T-cell (primary cell): Measurements from ENCODE around the gene C1QB. TPM values are rescaled to one million over a fixed set of nuclear protein-coding genes. Genes with fewer than 3 reads are reported as not detected.

Source experiments
- ATAC-seq, 4 experiments: fragments of 200-7000 bp in 3 of 4; fragments of 150-1000 bp in 1 of 4; cut with Tn5 transposase; replicated peaks in 1 of 4; 1 replicate in 3 of 4; 2 replicates in 1 of 4; pipeline ENCODE4 v1.10.0; 2021; ENCODE audit warnings: moderate library complexity in 3 of 4, mild to moderate bottlenecking in 2 of 4, moderate number of reproducible peaks in 1 of 4
- CTCF ChIA-PET, 2 donors: fragments of 300-600 bp; sonication (Branson Sonifier 250); formaldehyde crosslinking; loops; one replicate each; lab custom pipeline; 2022; ENCODE audit warnings: antibody characterized with exemption in 2 of 2; lab: Charles Lee
- POLR2A ChIA-PET, 2 donors: fragments of 300-600 bp; sonication (Branson Sonifier 250); formaldehyde crosslinking; loops; one replicate each; lab custom pipeline; 2022; ENCODE audit warnings: antibody characterized with exemption in 2 of 2; lab: Charles Lee
- DNase-seq, 35 experiments: peaks; one replicate each; pipeline versions ENCODE4 v3.0.0 to v3.0.0-alpha.2; 2013 to 2023
- H3K27ac ChIP-seq: one replicate; pipeline ENCODE4 v1.5.1; 2013; ENCODE audit warnings: low read length
- H3K27me3 ChIP-seq, 2 experiments: replicated peaks in 1 of 2; 1 replicate in 1 of 2; 2 replicates in 1 of 2; pipeline versions ENCODE4 v1.6.1 to v1.7.0; 2013; ENCODE audit warnings: low read length in 1 of 2, mixed read lengths in 1 of 2; ENCODE audit not compliant: control insufficient read depth in 2 of 2, insufficient read depth in 2 of 2; ENCODE audit errors: extremely low read depth in 1 of 2
- H3K36me3 ChIP-seq, 2 donors: 1 replicate in 1 of 2; 2 replicates in 1 of 2; pipeline versions ENCODE4 v1.6.1 to v1.7.0; 2013; ENCODE audit warnings: low read length in 1 of 2; ENCODE audit not compliant: control insufficient read depth in 2 of 2, insufficient read depth in 1 of 2; ENCODE audit errors: extremely low read depth in 1 of 2
- H3K4me1 ChIP-seq, 2 experiments: 1 replicate in 1 of 2; 2 replicates in 1 of 2; pipeline versions ENCODE4 v1.6.1 to v1.7.0; 2013; ENCODE audit warnings: low read length in 2 of 2, mixed read lengths in 1 of 2; ENCODE audit not compliant: insufficient read depth in 2 of 2, control insufficient read depth in 1 of 2; ENCODE audit errors: extremely low read depth in 1 of 2
- H3K4me3 ChIP-seq, 2 donors: 1 replicate in 1 of 2; 2 replicates in 1 of 2; pipeline versions ENCODE4 v1.5.1 to v1.7.0; 2013; ENCODE audit warnings: mild to moderate bottlenecking in 2 of 2, low read length in 1 of 2, moderate library complexity in 1 of 2; ENCODE audit not compliant: control insufficient read depth in 1 of 2; ENCODE audit errors: extremely low read depth in 1 of 2
- H3K9me3 ChIP-seq: 2 replicates; pipeline ENCODE4 v1.7.0; 2013
- H3K27ac Mint-ChIP-seq, 2 donors: one replicate each; pipeline ENCODE4 v1.8.0; 2020 to 2021; ENCODE audit warnings: mild to moderate bottlenecking in 2 of 2, mixed read lengths in 2 of 2
- H3K27me3 Mint-ChIP-seq, 2 donors: one replicate each; pipeline ENCODE4 v1.8.0; 2021 to 2022; ENCODE audit warnings: mixed read lengths in 2 of 2
- H3K36me3 Mint-ChIP-seq: one replicate; pipeline ENCODE4 v1.8.0; 2021; ENCODE audit warnings: mixed read lengths
- H3K4me1 Mint-ChIP-seq, 3 donors: one replicate each; pipeline ENCODE4 v1.8.0; 2020 to 2022; ENCODE audit warnings: mixed read lengths in 3 of 3, mild to moderate bottlenecking in 1 of 3
- H3K4me3 Mint-ChIP-seq, 3 donors: one replicate each; pipeline ENCODE4 v1.8.0; 2020 to 2022; ENCODE audit warnings: mild to moderate bottlenecking in 3 of 3, mixed read lengths in 3 of 3, moderate library complexity in 3 of 3
- H3K9me3 Mint-ChIP-seq, 3 donors: one replicate each; pipeline ENCODE4 v1.8.0; 2020 to 2022; ENCODE audit warnings: mixed read lengths in 3 of 3
- WGBS: methylation state at CpG from one replicate; pipeline ENCODE4 v1.1.5; 2013; ENCODE audit warnings: missing lambda C conversion rate; ENCODE audit not compliant: insufficient coverage; 5-methylcytosine and 5-hydroxymethylcytosine counted together
- total RNA-seq, 35 experiments: library from RNA in 6 of 35; stranded (reverse) in 6 of 35; fragments of 120-200 nt in 1 of 35; gene quantifications; one replicate each; pipeline versions ENCODE4 v1.2.1 to v1.2.4 and lab custom pipeline; 2013 to 2026

The C1QB gene
- total RNA-seq, 5 donors from 2014 or later (not counting 1 experiment from before 2014, with no cell fraction given), result 1.1 to 1.3 (median 1.2) TPM; not detected in 2

DNA sequence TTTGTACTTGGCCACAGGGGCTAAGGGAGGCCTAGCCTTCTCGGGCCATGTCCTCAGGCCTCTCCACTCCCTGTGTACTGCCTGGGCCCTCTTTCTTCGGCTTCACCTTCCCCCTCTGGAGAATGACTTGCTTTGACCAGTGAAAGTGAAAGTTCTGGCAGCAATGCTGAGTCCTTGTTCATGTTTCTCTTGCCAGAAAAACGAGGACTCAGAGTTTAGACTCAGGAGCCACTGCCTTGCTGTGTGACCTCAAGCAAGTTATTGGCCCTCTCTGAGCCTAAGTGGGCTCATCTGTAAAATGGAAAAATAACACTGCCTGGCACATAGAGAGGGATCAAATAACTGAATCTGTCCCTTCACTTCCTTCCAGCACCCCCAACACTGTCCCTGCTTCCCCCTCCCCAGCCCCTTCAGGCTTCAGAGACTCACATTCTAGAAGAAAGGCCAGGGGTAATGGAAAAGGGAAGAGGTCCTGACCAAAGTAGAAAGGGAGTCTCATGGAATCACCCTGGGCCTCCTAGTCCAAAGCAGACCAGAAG lies 15.1 kb upstream of the C1QB start:
- Mint-ChIP-seq H3K4me1 (no peaks in the 10 kb centered on the region), H3K36me3 (no peaks in the 10 kb centered on the region), H3K27me3 (peaks cover 18 to 30% of the 10 kb centered on the region in 2 donors), H3K4me3 (no peak overlapping the region), H3K9me3 (no peaks in the 10 kb centered on the region), H3K27ac (no peak overlapping the region)
- no peak for DNase-seq
- Histone ChIP-seq H3K27me3 (peaks cover 0 to 66% of the 10 kb centered on the region in 2 experiments), H3K4me3 (no peak overlapping the region), H3K27ac (no peak overlapping the region), H3K4me1 (peaks cover 0 to 9% of the 10 kb centered on the region in 2 experiments), H3K9me3 (no peaks in the 10 kb centered on the region), H3K36me3 (no peaks in the 10 kb centered on the region)
- CTCF ChIA-PET, result no interaction called here
- POLR2A ChIA-PET, result no interaction called here
- 63% methylated on average over 3 of the region's 3 CpGs for WGBS
- ATAC-seq, result no peak

DNA sequence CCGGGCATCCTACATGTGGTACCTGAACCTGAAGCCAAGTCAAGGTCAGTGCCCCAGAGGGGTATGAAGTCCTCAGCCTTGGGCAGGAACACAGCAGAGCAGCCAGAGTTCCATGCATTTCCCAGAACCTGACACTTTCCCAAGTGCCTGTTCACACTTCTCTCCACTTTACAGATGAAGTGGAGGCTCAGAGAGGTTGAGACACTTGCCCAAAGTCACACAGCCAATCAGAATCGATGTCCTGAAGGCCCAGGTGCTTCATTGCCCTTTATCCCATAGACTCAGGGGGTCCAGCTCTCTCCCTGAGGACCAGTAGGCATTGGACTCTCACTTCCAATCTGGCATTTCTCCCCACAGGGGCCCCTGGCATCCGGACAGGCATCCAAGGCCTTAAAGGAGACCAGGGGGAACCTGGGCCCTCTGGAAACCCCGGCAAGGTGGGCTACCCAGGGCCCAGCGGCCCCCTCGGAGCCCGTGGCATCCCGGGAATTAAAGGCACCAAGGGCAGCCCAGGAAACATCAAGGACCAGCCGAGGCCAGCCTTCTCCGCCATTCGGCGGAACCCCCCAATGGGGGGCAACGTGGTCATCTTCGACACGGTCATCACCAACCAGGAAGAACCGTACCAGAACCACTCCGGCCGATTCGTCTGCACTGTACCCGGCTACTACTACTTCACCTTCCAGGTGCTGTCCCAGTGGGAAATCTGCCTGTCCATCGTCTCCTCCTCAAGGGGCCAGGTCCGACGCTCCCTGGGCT lies 14.4 kb upstream of the C1QB start:
- Mint-ChIP-seq H3K27ac (no peak overlapping the region), H3K36me3 (no peaks in the 10 kb centered on the region), H3K4me3 (no peak overlapping the region), H3K27me3 (peaks cover 18 to 31% of the 10 kb centered on the region in 2 donors), H3K9me3 (no peaks in the 10 kb centered on the region), H3K4me1 (no peaks in the 10 kb centered on the region)
- ATAC-seq, result no peak
- Histone ChIP-seq H3K27ac (no peak overlapping the region), H3K9me3 (no peaks in the 10 kb centered on the region), H3K4me3 (no peak overlapping the region), H3K27me3 (peaks cover 0 to 62% of the 10 kb centered on the region in 2 experiments), H3K4me1 (peaks cover 0 to 6% of the 10 kb centered on the region in 2 experiments), H3K36me3 (no peaks in the 10 kb centered on the region)
- no peak for DNase-seq
- CTCF ChIA-PET, result no interaction called here
- POLR2A ChIA-PET, result no interaction called here
- WGBS, result 86% methylated on average over 19 of the region's 23 CpGs

DNA sequence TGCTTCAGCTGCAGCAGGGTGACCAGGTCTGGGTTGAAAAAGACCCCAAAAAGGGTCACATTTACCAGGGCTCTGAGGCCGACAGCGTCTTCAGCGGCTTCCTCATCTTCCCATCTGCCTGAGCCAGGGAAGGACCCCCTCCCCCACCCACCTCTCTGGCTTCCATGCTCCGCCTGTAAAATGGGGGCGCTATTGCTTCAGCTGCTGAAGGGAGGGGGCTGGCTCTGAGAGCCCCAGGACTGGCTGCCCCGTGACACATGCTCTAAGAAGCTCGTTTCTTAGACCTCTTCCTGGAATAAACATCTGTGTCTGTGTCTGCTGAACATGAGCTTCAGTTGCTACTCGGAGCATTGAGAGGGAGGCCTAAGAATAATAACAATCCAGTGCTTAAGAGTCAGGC lies 13.8 kb upstream of the C1QB start:
- Mint-ChIP-seq H3K36me3 (no peaks in the 10 kb centered on the region), H3K9me3 (no peaks in the 10 kb centered on the region), H3K27me3 (peaks cover 18 to 28% of the 10 kb centered on the region in 2 donors), H3K4me3 (no peak overlapping the region), H3K4me1 (no peaks in the 10 kb centered on the region), H3K27ac (no peak overlapping the region)
- ChIA-PET POLR2A (no interaction called here), CTCF (interaction anchor here in 1 of 2 donors (0.7 kb wide), 1 partner anchor 1591 kb away, joined by 3 read pairs; no protein-coding TSS in a partner anchor)
- no peaks in the 10 kb centered on the region for H3K9me3 ChIP-seq
- H3K36me3 ChIP-seq, result no peaks in the 10 kb centered on the region
- H3K4me1 ChIP-seq, result peaks cover 0 to 6% of the 10 kb centered on the region in 2 experiments
- H3K4me3 ChIP-seq, result no peak overlapping the region
- DNase-seq (no peak), ATAC-seq (no peak)
- WGBS, result 32% methylated on average over 5 of the region's 8 CpGs
- no peak overlapping the region for H3K27ac ChIP-seq
- H3K27me3 ChIP-seq, result peaks cover 0 to 64% of the 10 kb centered on the region in 2 experiments

DNA sequence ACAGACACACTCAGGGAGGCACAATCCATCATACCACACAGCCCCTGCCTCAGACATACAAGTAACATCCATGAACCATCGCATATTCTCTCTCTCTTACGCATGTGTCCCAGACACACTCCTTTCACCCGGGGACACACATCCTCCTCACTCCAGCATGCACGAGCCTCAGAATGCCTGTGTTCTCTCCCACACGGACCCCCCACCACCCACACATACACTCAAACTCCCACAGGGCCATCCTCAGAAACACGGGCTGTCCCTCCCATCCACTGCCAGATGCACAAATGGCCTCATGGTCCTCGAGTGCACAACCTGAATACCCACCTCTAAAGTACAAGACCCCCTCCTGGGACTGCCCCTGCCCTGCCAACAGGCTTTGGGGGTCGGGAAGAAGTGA lies 11.8 kb upstream of the C1QB start:
- peaks cover 0 to 65% of the 10 kb centered on the region in 2 experiments for H3K27me3 ChIP-seq
- no peak overlapping the region for H3K27ac ChIP-seq
- Mint-ChIP-seq H3K9me3 (no peaks in the 10 kb centered on the region), H3K27me3 (peaks cover 28 to 33% of the 10 kb centered on the region in 2 donors), H3K4me3 (no peak overlapping the region), H3K36me3 (no peaks in the 10 kb centered on the region), H3K27ac (no peak overlapping the region), H3K4me1 (no peaks in the 10 kb centered on the region)
- ATAC-seq (no peak), DNase-seq (no peak)
- ChIA-PET POLR2A (no interaction called here), CTCF (interaction anchor here in 1 of 2 donors (0.6 kb wide), 1 partner anchor 98 kb away, joined by 4 read pairs; no protein-coding TSS in a partner anchor)
- H3K4me3 ChIP-seq, result no peak overlapping the region
- peaks cover 0 to 6% of the 10 kb centered on the region in 2 experiments for H3K4me1 ChIP-seq
- no peaks in the 10 kb centered on the region for H3K9me3 ChIP-seq
- 65% methylated on average over 6 of the region's 8 CpGs for WGBS
- no peaks in the 10 kb centered on the region for H3K36me3 ChIP-seq

DNA sequence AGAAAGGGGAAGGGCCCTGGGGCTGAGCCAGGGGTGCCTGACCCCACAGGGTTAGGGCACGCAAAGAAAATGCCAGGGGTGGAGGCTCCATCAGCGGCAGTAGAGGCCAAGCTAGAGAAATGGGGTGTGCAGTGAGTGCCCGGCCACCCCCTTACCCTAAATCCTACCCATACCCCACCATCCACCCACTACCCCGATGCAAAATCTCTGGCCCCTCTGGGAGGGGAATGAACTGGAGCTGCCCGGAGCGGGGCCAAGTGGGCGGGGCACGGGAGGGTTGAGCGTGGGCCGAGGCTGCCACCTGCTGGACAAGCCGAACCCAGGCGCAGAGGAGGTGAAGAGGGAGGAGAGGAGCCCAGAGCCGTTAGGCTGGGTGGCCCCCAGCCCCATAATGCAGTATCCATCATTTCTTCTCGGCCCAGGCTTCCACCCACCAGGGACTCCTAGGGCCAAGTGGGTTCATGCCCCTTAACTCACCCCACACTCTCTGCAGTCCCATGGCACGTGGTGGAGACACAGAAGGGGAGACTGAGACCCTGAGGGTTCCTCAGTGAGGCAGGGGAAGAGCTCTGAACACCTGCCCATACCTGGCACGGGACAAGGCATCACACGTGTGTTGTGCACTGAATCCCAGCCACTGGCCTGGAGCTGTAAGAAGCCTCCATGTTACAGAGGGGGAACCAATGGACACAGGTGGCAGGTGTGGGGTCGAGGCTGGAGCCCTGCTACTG lies 11.0 kb upstream of the C1QB start:
- H3K4me1 Mint-ChIP-seq, result no peaks in the 10 kb centered on the region
- no peaks in the 10 kb centered on the region for H3K36me3 Mint-ChIP-seq
- H3K4me3 ChIP-seq, result no peak overlapping the region
- no peak overlapping the region for H3K4me3 Mint-ChIP-seq
- H3K27me3 Mint-ChIP-seq, result peaks cover 24 to 29% of the 10 kb centered on the region in 2 donors
- ATAC-seq, result peak; percentile 56 to 86 (median 70)
- H3K27ac ChIP-seq, result no peak overlapping the region
- H3K36me3 ChIP-seq, result no peaks in the 10 kb centered on the region
- peak; percentile 17 to 73 (median 56) for DNase-seq
- 13% methylated on average over 6 of the region's 18 CpGs for WGBS
- CTCF ChIA-PET, result interaction anchor here (0.6 to 1.0 kb wide), 3 partner anchors 99 to 1523 kb away, joined by 3 to 8 read pairs (median 4); no protein-coding TSS in a partner anchor
- H3K4me1 ChIP-seq, result peaks cover 0 to 6% of the 10 kb centered on the region in 2 experiments
- no peaks in the 10 kb centered on the region for H3K9me3 Mint-ChIP-seq
- H3K27ac Mint-ChIP-seq, result no peak overlapping the region
- POLR2A ChIA-PET, result interaction anchor here in 1 of 2 donors (0.5 to 0.7 kb wide), 2 partner anchors 153 to 174 kb away, joined by 3 to 4 read pairs; no protein-coding TSS in a partner anchor
- no peaks in the 10 kb centered on the region for H3K9me3 ChIP-seq
- H3K27me3 ChIP-seq, result peaks cover 0 to 63% of the 10 kb centered on the region in 2 experiments

DNA sequence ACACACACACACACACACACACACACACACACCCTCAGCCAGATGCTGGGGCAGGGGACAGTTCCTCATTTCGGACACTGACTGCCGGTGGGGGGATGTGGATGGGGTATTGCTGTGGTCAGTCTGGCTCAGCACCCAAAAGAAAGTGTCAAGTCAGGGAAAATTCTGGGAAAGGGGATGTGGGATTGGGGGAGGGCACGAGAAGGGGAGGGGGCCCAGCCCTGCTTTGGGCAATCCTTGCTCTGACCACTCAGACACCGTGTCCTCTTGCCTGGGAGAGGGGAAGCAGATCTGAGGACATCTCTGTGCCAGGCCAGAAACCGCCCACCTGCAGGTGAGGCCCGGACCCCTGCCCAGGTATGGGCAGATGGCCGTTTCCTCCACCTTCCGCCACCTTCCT lies 9.7 kb upstream of the C1QB start, which contains the start of gene C1QC:
TSS of gene C1QC (plus strand) at position 253 of the 400 bp plus-strand sequence. CDS start 391 bp downstream, outside the sequence.
- Histone ChIP-seq H3K9me3 (no peaks in the 10 kb centered on the region), H3K36me3 (no peaks in the 10 kb centered on the region), H3K27ac (no peak within 1 kb of the TSS), H3K27me3 (peaks cover 0 to 55% of the 10 kb centered on the region in 2 experiments), H3K4me3 (no peak within 1 kb of the TSS), H3K4me1 (peaks cover 0 to 6% of the 10 kb centered on the region in 2 experiments)
- no peaks in the 10 kb centered on the region for H3K36me3 Mint-ChIP-seq
- H3K27me3 Mint-ChIP-seq, result peaks cover 26 to 29% of the 10 kb centered on the region in 2 donors
- H3K4me1 Mint-ChIP-seq, result no peaks in the 10 kb centered on the region
- ChIA-PET POLR2A (no interaction called here), CTCF (no interaction called here)
- peak within 1 kb of the TSS in 1 of 2 donors; percentile 27 for H3K27ac Mint-ChIP-seq
- H3K9me3 Mint-ChIP-seq, result no peaks in the 10 kb centered on the region
- H3K4me3 Mint-ChIP-seq, result no peak within 1 kb of the TSS
- ATAC-seq, result no peak
- DNase-seq, result no peak
- WGBS, result 57% methylated on average over 6 of the region's 8 CpGs
